ENCODE results near the gene PAK1.

PAK1 gene

GRCh38 chr11:77316733-77317342 is 157.1 kb downstream of the PAK1 start:
- TF ChIP-seq REST (IDR thresholded peaks at IDR 0.05; ENCODE audit: low read depth) (no peak), FOXM1 (IDR thresholded peaks at IDR 0.05; ENCODE audit: borderline replicate concordance, low read depth) (no peak), TAF1 (IDR thresholded peaks at IDR 0.05; ENCODE audit: low read depth) (no peak), EGR1 (IDR thresholded peaks at IDR 0.05) (no peak), YY1 (IDR thresholded peaks at IDR 0.05; ENCODE audit: low read depth) (no peak), TCF12 (IDR thresholded peaks at IDR 0.05; ENCODE audit: low read depth) (no peak), CEBPB (IDR thresholded peaks at IDR 0.05) (no peak), ZBTB7A (IDR thresholded peaks at IDR 0.05; ENCODE audit: low read depth) (no peak), CREB1 (IDR thresholded peaks at IDR 0.05; ENCODE audit: low read depth) (no peak), RAD21 (IDR thresholded peaks at IDR 0.05; ENCODE audit: low read depth) (no peak), EP300 (IDR thresholded peaks at IDR 0.05; ENCODE audit: borderline replicate concordance) (no peak), USF1 (IDR thresholded peaks at IDR 0.05) (no peak)

GRCh38 chr11:77312107-77312506 is 161.8 kb downstream of the PAK1 start:
- TF ChIP-seq EGR1 (IDR thresholded peaks at IDR 0.05) (no peak), USF1 (IDR thresholded peaks at IDR 0.05) (no peak), YY1 (IDR thresholded peaks at IDR 0.05; ENCODE audit: low read depth) (no peak), TEAD4 (IDR thresholded peaks at IDR 0.05) (no peak), REST (IDR thresholded peaks at IDR 0.05; ENCODE audit: low read depth) (no peak), NFIC (IDR thresholded peaks at IDR 0.05) (no peak), TCF12 (IDR thresholded peaks at IDR 0.05; ENCODE audit: low read depth) (no peak), ZBTB7A (IDR thresholded peaks at IDR 0.05; ENCODE audit: low read depth) (no peak), MAX (IDR thresholded peaks at IDR 0.05) (no peak), TAF1 (IDR thresholded peaks at IDR 0.05; ENCODE audit: low read depth) (no peak), FOXM1 (IDR thresholded peaks at IDR 0.05; ENCODE audit: borderline replicate concordance, low read depth) (no peak), CREB1 (IDR thresholded peaks at IDR 0.05; ENCODE audit: low read depth) (no peak), CEBPB (IDR thresholded peaks at IDR 0.05) (no peak)

GRCh38 chr11:77311701-77312100 is 162.2 kb downstream of the PAK1 start:
- TF ChIP-seq TEAD4 (IDR thresholded peaks at IDR 0.05) (no peak), CEBPB (IDR thresholded peaks at IDR 0.05) (no peak), RAD21 (IDR thresholded peaks at IDR 0.05; ENCODE audit: low read depth) (no peak)

- TF ChIP-seq NFIC (IDR thresholded peaks at IDR 0.05) (no peak), EP300 (IDR thresholded peaks at IDR 0.05; ENCODE audit: borderline replicate concordance) (no peak), TAF1 (IDR thresholded peaks at IDR 0.05; ENCODE audit: low read depth) (no peak), ZBTB7A (IDR thresholded peaks at IDR 0.05; ENCODE audit: low read depth) (no peak), CEBPB (IDR thresholded peaks at IDR 0.05) (no peak), YY1 (IDR thresholded peaks at IDR 0.05; ENCODE audit: low read depth) (no peak), RAD21 (IDR thresholded peaks at IDR 0.05; ENCODE audit: low read depth) (no peak), REST (IDR thresholded peaks at IDR 0.05; ENCODE audit: low read depth) (no peak), EGR1 (IDR thresholded peaks at IDR 0.05) (no peak), TCF12 (IDR thresholded peaks at IDR 0.05; ENCODE audit: low read depth) (no peak), CREB1 (IDR thresholded peaks at IDR 0.05; ENCODE audit: low read depth) (no peak), USF1 (IDR thresholded peaks at IDR 0.05) (no peak)
Observed at GRCh38 chr11:77310721-77311120, 163.2 kb downstream of the PAK1 start.
